DOHH2 (cell line): Measurements from ENCODE around the gene SLC39A11.

Experiments
- CTCF ChIP-seq: fragments of 200-600 bp; sonication (generic); IDR thresholded peaks from one replicate; pipeline ENCODE4 v1.5.1; 2014; ENCODE audit warnings: antibody characterized with exemption, mild to moderate bottlenecking, low read depth, low read length; ENCODE audit not compliant: poor library complexity, severe bottlenecking
- EZH2phosphoT487 ChIP-seq: fragments of 200-600 bp; sonication (generic); IDR thresholded peaks from 2 replicates; pipeline ENCODE4 v1.6.1; 2017; ENCODE audit warnings: borderline replicate concordance, mild to moderate bottlenecking, antibody characterized with exemption, low read length, moderate library complexity, mixed read lengths

- TF ChIP-seq CTCF (no peak), EZH2phosphoT487 (no peak)
Observed at GRCh38 chr17:72839131-72839725, 253.3 kb downstream of the SLC39A11 start.
